Neutrophil (primary cell): ENCODE results near the gene MYL5.

Experiments used
- H3K27ac ChIP-seq: fragments of 200-600 bp; sonication (generic); 2 replicates; pipeline ENCODE4 v1.5.1; 2016; ENCODE audit warnings: mild to moderate bottlenecking, moderate library complexity
- H3K27me3 ChIP-seq: fragments of 200-600 bp; sonication (generic); 2 replicates; pipeline ENCODE4 v1.6.0; 2016; ENCODE audit warnings: mild to moderate bottlenecking
- H3K36me3 ChIP-seq: fragments of 200-600 bp; sonication (generic); 2 replicates; pipeline ENCODE4 v1.5.1; 2017
- H3K4me1 ChIP-seq, 2 experiments: fragments of 200-600 bp in 1 of 2; sonication (generic) in 1 of 2; 1 replicate in 1 of 2; 2 replicates in 1 of 2; pipeline versions ENCODE4 v1.5.1 to v1.6.1; 2013 to 2016; ENCODE audit warnings: low read depth in 1 of 2, low read length in 1 of 2, mild to moderate bottlenecking in 1 of 2, moderate library complexity in 1 of 2; ENCODE audit not compliant: control insufficient read depth in 1 of 2, insufficient read depth in 1 of 2
- H3K4me3 ChIP-seq, 2 experiments: fragments of 200-600 bp in 1 of 2; sonication (generic) in 1 of 2; 1 replicate in 1 of 2; 2 replicates in 1 of 2; pipeline ENCODE4 v1.5.1; 2013 to 2016; ENCODE audit warnings: low read depth in 1 of 2, low read length in 1 of 2, mild to moderate bottlenecking in 1 of 2, moderate library complexity in 1 of 2
- H3K9me3 ChIP-seq: fragments of 200-600 bp; sonication (generic); 2 replicates; pipeline ENCODE4 v1.5.1; 2016
- TF ChIP-seq, protein P1 (sequence below): fragments of 200-600 bp; sonication (generic); IDR thresholded peaks from 2 replicates; pipeline ENCODE4 v1.5.1; 2016; ENCODE audit warnings: antibody characterized with exemption

MYL5 gene

DNA sequence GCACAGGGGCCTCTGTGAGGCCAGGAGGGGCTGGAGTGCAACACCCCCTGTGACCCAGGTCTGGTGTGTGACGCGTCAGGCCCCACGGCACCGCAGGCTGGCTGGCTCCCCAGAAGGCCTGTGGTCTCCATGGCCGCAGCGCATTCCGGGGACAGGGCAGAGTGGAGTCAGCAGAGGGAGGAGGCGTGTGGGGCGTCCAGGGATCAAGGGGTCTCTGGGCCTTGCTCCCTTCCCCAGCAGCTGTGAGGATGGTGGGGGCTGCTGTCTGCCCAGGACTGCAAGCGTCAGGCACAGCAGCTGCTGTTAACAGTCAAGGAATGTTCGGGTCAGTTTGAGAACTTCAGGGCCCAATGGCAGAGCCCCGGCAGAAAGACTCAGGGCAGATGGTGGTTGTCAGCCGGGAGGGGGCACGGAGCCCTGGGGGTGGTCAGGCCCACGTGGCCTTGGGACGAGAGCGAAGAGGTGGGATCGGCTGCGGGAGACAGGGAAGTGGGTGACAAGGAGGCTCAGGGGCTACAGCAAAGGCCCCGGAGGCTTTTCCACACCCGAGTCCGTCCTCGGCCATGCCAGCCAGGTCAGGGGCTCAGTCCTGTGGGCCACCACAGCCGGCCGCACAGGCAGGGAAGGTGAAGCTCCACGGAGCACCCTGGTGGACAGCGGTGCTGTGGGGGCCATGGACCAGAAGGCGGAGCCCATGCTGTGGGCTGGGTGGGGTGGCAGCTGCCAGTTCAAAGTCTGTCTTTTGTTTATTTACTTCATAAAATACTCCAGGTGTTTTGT lies 49.6 kb downstream of the MYL5 start:
- Histone ChIP-seq H3K4me3 (no peak overlapping the region), H3K9me3 (no peaks in the 10 kb centered on the region), H3K27me3 (no peaks in the 10 kb centered on the region), H3K4me1 (peaks cover 0 to 11% of the 10 kb centered on the region in 2 experiments), H3K36me3 (peaks cover 31% of the 10 kb centered on the region), H3K27ac (no peak overlapping the region)
- TF ChIP-seq, protein P1, sequence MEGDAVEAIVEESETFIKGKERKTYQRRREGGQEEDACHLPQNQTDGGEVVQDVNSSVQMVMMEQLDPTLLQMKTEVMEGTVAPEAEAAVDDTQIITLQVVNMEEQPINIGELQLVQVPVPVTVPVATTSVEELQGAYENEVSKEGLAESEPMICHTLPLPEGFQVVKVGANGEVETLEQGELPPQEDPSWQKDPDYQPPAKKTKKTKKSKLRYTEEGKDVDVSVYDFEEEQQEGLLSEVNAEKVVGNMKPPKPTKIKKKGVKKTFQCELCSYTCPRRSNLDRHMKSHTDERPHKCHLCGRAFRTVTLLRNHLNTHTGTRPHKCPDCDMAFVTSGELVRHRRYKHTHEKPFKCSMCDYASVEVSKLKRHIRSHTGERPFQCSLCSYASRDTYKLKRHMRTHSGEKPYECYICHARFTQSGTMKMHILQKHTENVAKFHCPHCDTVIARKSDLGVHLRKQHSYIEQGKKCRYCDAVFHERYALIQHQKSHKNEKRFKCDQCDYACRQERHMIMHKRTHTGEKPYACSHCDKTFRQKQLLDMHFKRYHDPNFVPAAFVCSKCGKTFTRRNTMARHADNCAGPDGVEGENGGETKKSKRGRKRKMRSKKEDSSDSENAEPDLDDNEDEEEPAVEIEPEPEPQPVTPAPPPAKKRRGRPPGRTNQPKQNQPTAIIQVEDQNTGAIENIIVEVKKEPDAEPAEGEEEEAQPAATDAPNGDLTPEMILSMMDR = no peak

DNA sequence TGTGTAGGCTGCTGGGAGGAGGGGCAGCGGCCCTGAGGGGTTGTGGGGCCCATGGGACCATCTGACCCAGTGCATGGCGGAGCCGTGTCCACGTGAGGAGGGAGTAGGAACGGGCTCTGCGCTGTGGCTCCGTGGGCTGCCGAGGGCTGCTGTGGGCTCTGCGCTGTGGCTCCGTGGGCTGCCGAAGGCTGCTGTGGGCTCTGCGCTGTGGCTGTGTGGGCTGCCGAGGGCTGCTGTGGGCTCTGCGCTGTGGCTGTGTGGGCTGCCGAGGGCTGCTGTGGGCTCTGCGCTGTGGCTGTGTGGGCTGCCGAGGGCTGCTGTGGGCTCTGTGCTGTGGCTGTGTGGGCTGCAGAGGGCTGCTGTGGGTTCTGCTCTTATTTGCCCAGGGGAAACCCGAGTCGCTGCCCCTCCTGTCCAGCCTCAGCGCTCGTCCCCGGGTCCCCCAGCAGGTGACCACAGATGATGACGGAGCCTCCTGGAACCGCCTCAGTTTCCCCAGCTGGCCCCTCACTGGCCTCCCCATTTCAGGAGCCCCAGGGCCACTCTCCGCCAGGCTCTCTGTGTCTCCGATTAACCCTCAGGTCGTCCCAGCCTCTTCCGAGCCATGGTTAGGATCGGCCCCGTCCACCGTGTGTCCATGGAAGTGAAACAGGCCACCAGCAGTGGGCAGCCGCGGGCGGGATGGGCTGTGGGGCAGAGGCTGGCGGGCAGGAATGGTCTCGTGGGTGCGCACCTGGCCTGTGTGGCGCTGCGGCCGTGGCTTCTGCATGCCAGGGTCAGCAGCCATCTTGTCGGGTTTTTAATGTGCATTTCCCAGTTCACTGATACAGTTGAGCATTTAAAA lies 51.3 kb downstream of the MYL5 start:
- H3K9me3 ChIP-seq = no peaks in the 10 kb centered on the region
- TF ChIP-seq, protein P1 = no peak
- peaks cover 42% of the 10 kb centered on the region for H3K36me3 ChIP-seq
- no peak overlapping the region for H3K4me3 ChIP-seq
- peaks cover 0 to 11% of the 10 kb centered on the region in 2 experiments for H3K4me1 ChIP-seq
- no peaks in the 10 kb centered on the region for H3K27me3 ChIP-seq
- H3K27ac ChIP-seq = no peak overlapping the region

DNA sequence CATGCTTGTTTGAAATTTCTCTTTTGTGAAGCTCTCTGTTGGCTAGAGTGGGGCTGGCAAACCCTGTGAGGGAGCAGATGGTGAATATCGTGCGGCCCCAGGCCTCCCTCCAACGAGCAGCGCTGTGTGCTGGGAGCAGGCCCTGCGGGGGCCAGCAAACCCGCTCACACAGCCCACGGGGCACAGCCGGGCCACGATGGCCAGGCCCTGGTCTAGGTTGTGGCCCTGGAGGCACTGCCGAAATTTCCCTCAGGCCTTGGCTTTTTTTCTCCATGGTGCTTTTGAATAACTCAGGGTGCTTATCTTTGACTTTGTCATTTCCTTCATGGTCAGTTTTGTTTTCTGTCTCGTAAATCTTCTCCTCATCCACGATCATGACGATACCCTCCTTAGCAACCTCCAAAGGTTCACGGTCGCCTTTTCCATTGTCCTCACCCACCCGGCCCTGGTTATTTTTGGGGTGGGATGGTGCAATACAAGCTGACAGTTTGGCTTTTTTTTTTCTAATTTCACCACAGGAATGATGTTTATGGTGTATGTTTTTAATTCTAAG lies 52.0 kb downstream of the MYL5 start:
- no peaks in the 10 kb centered on the region for H3K9me3 ChIP-seq
- H3K27me3 ChIP-seq = no peaks in the 10 kb centered on the region
- H3K36me3 ChIP-seq = peaks cover 49% of the 10 kb centered on the region
- peak overlapping the region; percentile 3 for H3K27ac ChIP-seq
- TF ChIP-seq, protein P1 = no peak
- H3K4me1 ChIP-seq = peaks cover 0 to 5% of the 10 kb centered on the region in 2 experiments
- H3K4me3 ChIP-seq = no peak overlapping the region

DNA sequence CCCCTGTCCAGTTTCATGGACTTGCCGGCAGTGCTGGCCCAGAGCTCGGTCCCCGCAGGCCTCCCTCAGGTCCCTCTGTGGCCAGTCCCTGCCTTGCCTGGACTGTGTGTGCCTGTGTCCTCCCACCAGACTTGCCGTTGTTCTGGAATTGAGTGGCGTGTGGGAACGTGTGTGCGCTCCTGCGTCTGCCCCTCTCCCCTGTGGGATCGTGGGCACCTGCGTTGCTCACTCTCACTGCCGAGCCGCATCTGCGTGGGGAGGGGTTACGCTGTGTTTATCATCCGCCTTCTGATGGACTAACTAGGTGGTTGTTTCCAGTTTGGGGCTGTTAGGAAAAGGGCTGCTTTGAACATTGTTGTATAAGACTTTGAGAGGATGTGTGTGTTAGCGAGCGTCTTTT lies 52.5 kb downstream of the MYL5 start:
- Histone ChIP-seq H3K27ac (no peak overlapping the region), H3K27me3 (no peaks in the 10 kb centered on the region), H3K4me1 (peaks cover 0 to 5% of the 10 kb centered on the region in 2 experiments), H3K36me3 (peaks cover 48% of the 10 kb centered on the region), H3K9me3 (no peaks in the 10 kb centered on the region), H3K4me3 (no peak overlapping the region)
- TF ChIP-seq, protein P1 = no peak

DNA sequence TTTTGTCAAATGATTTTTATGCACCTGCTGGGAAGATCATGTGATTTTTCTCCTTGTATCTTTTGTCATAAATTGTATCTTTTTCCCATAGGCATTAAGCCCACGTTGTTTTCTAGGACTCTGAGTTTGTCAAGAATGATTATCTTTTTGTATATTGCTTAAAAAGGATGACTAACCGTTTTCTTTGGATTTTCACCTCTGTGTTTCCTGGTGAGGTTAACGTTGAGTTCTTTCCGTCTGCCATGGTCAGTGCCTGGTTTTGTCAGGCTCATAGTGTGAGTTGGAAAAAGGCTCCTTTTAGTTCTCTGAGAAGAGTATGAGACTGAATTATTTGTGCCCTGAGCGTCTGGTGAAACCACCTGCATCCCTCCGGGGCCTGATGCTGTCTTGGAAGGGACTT lies 53.2 kb downstream of the MYL5 start:
- Histone ChIP-seq H3K4me1 (peaks cover 0 to 5% of the 10 kb centered on the region in 2 experiments), H3K36me3 (peaks cover 46% of the 10 kb centered on the region), H3K4me3 (no peak overlapping the region), H3K27ac (no peak overlapping the region), H3K9me3 (no peaks in the 10 kb centered on the region), H3K27me3 (no peaks in the 10 kb centered on the region)
- TF ChIP-seq, protein P1 = no peak
